ENCODE results near the gene GPR68.

GRCh38 chr14:91294153-91294552, 49.6 kb upstream of the GPR68 start:
- no peak for TF ChIP-seq CTCF (conservative IDR thresholded peaks at IDR 0.05; ENCODE audit: low read length)
- TF ChIP-seq EZH2phosphoT487 (IDR thresholded peaks at IDR 0.05; ENCODE audit: borderline replicate concordance), result no peak
